Upper lobe of left lung (tissue), 6 donors: ENCODE results near the gene TGM6. TPM values are rescaled to one million over a fixed set of nuclear protein-coding genes. Genes with fewer than 3 reads are reported as not detected.

Experiments used
- ATAC-seq, 2 donors: fragments of 200-7000 bp; cut with Tn5 transposase; one replicate each; pipeline ENCODE4 v1.9.1; 2022; ENCODE audit warnings: mild to moderate bottlenecking in 2 of 2, moderate library complexity in 2 of 2; ENCODE audit not compliant: low FRiP score in 2 of 2
- DNase-seq, 2 donors: peaks; one replicate each; pipeline ENCODE4 v3.0.0-alpha.2; 2019 to 2020
- H3K27ac ChIP-seq, 4 donors: fragments of 200-600 bp; sonication (generic); one replicate each; pipeline ENCODE4 v1.5.1; 2016 to 2019
- H3K27me3 ChIP-seq, 4 donors: fragments of 200-600 bp; sonication (generic); one replicate each; pipeline ENCODE4 v1.5.1; 2017 to 2019
- H3K36me3 ChIP-seq, 4 donors: fragments of 200-600 bp; sonication (generic); one replicate each; pipeline ENCODE4 v1.5.1; 2016 to 2019
- H3K4me1 ChIP-seq, 4 donors: fragments of 200-600 bp; sonication (generic); one replicate each; pipeline ENCODE4 v1.5.1; 2018 to 2019
- H3K4me3 ChIP-seq, 4 donors: fragments of 200-600 bp; sonication (generic); one replicate each; pipeline ENCODE4 v1.5.1; 2017 to 2019; ENCODE audit warnings: mild to moderate bottlenecking in 2 of 4, moderate library complexity in 1 of 4
- H3K9me3 ChIP-seq, 4 donors: fragments of 200-600 bp; sonication (generic); one replicate each; pipeline ENCODE4 v1.5.1; 2018 to 2019
- EP300 ChIP-seq, 4 donors: sonication (generic); formaldehyde crosslinking; IDR thresholded peaks; one replicate each; pipeline ENCODE4 v1.5.1; 2017; ENCODE audit warnings: antibody characterized with exemption in 4 of 4, control low read depth in 2 of 4
- POLR2A ChIP-seq, 4 donors: fragments of 450-650 bp; IDR thresholded peaks; one replicate each; pipeline ENCODE4 v1.5.1; 2016 to 2017; ENCODE audit warnings: antibody characterized with exemption in 4 of 4, mild to moderate bottlenecking in 2 of 4
- POLR2AphosphoS5 ChIP-seq, 2 donors: sonication (generic); formaldehyde crosslinking; IDR thresholded peaks; one replicate each; pipeline ENCODE4 v1.5.1; 2017; ENCODE audit warnings: antibody characterized with exemption in 2 of 2
- WGBS, 2 donors: methylation state at CpG; one replicate each; pipeline ENCODE4 v1.1.5; 2017 to 2018; 5-methylcytosine and 5-hydroxymethylcytosine counted together
- total RNA-seq, 6 donors: library from RNA; depleted of rRNA in 4 of 6; stranded (reverse); fragments of >200 nt in 4 of 6; gene quantifications; one replicate each; pipeline versions ENCODE4 v1.1.0 to v1.2.1, GENCODE V29; 2016 to 2021
- TF ChIP-seq, protein P1 (sequence below), 6 experiments: fragments of 450-650 bp in 4 of 6; fragments of 200-600 bp in 2 of 6; sonication (generic) in 2 of 6; IDR thresholded peaks; one replicate each; pipeline ENCODE4 v1.5.1; 2016 to 2019; ENCODE audit warnings: antibody characterized with exemption in 6 of 6
- donor health status: DM: no; HTN: no; CAD: no; lungs with moderate emphysema.
- donor health status: DM: no; HTN: yes; CAD: no; lungs with severe emphysema.

Gene TGM6
- total RNA-seq, 6 donors from 2014 or later: not detected

DNA sequence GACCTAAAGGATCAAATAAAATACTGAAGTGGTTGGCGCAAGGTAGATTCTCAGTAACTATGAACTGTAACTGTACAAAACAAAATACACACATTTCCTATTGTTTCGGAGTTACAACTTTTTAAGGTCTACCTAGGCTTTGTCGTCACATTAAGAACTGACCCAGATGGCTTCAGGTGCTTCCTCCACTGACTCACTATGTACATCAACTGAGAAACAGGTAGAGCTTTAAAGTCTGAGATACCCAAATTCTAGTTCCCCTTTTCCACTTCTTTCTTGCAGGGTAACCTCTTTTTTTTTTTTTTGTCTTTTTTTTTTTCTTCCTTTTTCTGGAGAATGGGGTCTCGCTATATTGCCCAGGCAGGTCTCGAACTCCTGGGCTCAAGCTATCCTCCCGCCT lies 84.4 kb downstream of the TGM6 start:
- peaks cover 63 to 80% (median 74%) of the 10 kb centered on the region in 4 donors for H3K36me3 ChIP-seq
- no peak overlapping the region for H3K4me3 ChIP-seq

DNA sequence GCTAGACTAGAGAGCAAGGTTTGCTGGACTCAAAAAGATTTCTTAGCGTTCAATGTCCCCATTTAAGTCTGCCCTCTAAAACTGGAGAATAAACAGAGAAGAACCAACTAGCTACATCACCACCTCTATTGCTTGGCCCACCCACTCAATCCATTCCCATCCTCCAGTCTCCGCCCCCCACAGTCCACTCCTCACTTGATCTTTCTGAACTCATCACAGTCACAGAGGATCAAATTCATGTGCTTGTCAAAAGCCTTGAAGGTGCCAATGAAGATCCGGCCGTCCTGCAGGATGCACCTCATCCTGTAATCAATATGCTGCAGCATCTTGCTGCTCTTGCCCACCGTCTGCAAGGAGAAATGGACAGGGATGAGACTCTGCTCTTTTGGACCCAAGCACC lies 86.7 kb downstream of the TGM6 start:
- Histone ChIP-seq H3K36me3 (peaks cover 40 to 57% (median 52%) of the 10 kb centered on the region in 4 donors), H3K9me3 (no peaks in the 10 kb centered on the region), H3K4me1 (peaks cover 13 to 34% (median 19%) of the 10 kb centered on the region in 4 donors), H3K27ac (no peak overlapping the region), H3K27me3 (no peaks in the 10 kb centered on the region), H3K4me3 (no peak overlapping the region)
- WGBS, 2 donors: 92 to 96% methylated on average over 4 to 5 of the region's 5 CpGs
- DNase-seq (no peak), ATAC-seq (no peak)
- TF ChIP-seq POLR2AphosphoS5 (IDR thresholded peaks at IDR 0.05): no peak
- no peak for TF ChIP-seq EP300 (IDR thresholded peaks at IDR 0.05)
- TF ChIP-seq, protein P1, sequence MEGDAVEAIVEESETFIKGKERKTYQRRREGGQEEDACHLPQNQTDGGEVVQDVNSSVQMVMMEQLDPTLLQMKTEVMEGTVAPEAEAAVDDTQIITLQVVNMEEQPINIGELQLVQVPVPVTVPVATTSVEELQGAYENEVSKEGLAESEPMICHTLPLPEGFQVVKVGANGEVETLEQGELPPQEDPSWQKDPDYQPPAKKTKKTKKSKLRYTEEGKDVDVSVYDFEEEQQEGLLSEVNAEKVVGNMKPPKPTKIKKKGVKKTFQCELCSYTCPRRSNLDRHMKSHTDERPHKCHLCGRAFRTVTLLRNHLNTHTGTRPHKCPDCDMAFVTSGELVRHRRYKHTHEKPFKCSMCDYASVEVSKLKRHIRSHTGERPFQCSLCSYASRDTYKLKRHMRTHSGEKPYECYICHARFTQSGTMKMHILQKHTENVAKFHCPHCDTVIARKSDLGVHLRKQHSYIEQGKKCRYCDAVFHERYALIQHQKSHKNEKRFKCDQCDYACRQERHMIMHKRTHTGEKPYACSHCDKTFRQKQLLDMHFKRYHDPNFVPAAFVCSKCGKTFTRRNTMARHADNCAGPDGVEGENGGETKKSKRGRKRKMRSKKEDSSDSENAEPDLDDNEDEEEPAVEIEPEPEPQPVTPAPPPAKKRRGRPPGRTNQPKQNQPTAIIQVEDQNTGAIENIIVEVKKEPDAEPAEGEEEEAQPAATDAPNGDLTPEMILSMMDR (IDR thresholded peaks at IDR 0.05): no peak
- TF ChIP-seq POLR2A (IDR thresholded peaks at IDR 0.05): no peak

More for the DNA sequence above, 84.4 kb downstream of the TGM6 start:
- ATAC-seq (no peak), DNase-seq (no peak)
- TF ChIP-seq EP300 (IDR thresholded peaks at IDR 0.05) (no peak), POLR2A (IDR thresholded peaks at IDR 0.05) (no peak), POLR2AphosphoS5 (IDR thresholded peaks at IDR 0.05) (no peak)
- TF ChIP-seq, protein P1 (IDR thresholded peaks at IDR 0.05): no peak
- Histone ChIP-seq H3K27ac (no peak overlapping the region), H3K9me3 (no peaks in the 10 kb centered on the region), H3K27me3 (no peaks in the 10 kb centered on the region), H3K4me1 (peaks cover 13 to 29% (median 16%) of the 10 kb centered on the region in 4 donors)
- 98% methylated on average over 6 of the region's 6 CpGs for WGBS, 2 donors

DNA sequence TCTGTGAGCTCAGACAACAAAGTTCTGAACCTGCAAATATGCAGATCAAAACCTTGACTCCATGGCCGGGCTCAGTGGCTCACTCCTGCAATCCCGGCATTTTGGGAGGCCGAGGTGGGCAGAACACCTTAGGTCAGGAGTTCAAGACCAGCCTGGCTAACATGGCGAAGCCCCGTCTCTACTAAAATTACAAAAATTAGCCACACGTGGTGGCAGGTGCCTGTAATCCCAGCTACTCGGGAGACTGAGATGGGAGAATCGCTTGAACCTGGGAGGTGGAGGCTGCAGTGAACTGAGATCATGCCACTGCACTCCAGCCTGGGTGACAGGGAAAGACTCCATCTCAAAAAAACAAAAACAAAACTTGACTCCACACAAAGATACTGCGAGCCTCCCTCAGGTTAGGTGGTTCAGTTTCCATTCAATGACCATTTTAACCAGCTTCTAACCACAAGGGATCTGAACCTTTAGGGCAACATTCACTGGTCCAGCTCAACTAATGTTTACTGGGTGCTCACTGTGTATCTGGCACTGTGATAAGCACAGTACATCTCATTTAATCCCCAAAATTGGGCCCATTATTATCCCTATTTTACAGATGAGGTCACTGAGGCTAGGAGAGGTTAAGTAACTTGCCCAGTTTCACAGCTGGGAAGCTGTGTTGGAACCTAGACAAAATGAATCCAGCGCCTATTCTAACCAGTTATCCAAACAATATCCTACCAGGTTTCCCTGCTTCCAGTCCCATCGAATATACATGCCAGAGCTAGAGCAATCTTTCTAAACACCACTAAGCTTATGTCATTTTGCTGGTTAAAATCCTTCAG lies 88.1 kb downstream of the TGM6 start:
- Histone ChIP-seq H3K27me3 (no peaks in the 10 kb centered on the region), H3K36me3 (peaks cover 26 to 43% (median 38%) of the 10 kb centered on the region in 4 donors), H3K4me3 (peak overlapping the region in 2 of 4 donors; percentile 69 to 93), H3K4me1 (peaks cover 13 to 34% (median 19%) of the 10 kb centered on the region in 4 donors), H3K9me3 (no peaks in the 10 kb centered on the region), H3K27ac (peak overlapping the region in 1 of 4 donors; percentile 89)
- DNase-seq (no peak), ATAC-seq (no peak)
- WGBS, 2 donors: 73 to 84% methylated on average over 11 of the region's 11 CpGs
- TF ChIP-seq POLR2A (IDR thresholded peaks at IDR 0.05): no peak
- no peak for TF ChIP-seq POLR2AphosphoS5 (IDR thresholded peaks at IDR 0.05)
- TF ChIP-seq, protein P1 (IDR thresholded peaks at IDR 0.05): no peak
- TF ChIP-seq EP300 (IDR thresholded peaks at IDR 0.05): no peak

DNA sequence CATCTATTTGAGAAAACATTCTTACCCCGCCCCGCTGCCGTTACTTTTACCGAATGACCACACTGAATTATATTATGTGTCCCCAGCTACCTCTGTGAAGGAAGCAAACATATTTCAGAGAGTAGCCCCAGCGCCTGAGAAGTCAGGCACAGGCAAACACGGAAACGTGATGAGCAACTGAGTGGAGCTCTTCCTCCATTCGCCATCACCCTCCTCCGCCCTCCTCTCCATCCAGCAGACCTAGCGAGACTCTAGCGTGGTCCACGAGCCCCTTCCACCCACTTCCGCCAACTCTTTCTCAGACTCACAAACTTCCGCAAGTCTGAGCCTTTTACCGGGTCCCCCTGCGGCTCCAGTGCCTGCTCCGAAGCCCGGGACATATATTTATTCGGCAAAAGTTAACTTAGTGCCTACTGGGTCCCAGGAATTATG lies 89.3 kb downstream of the TGM6 start:
- peak overlapping the region; percentile 87 to 98 (median 92) for H3K27ac ChIP-seq
- DNase-seq (peak in 1 of 2 donors; percentile 44), ATAC-seq (peak; percentile 70 to 83)
- 0 to 1% methylated on average over 14 to 19 of the region's 19 CpGs for WGBS, 2 donors
- peaks cover 13 to 34% (median 19%) of the 10 kb centered on the region in 4 donors for H3K4me1 ChIP-seq
- H3K9me3 ChIP-seq: no peaks in the 10 kb centered on the region
- TF ChIP-seq, protein P1 (IDR thresholded peaks at IDR 0.05): no peak
- no peak for TF ChIP-seq POLR2AphosphoS5 (IDR thresholded peaks at IDR 0.05)
- TF ChIP-seq POLR2A (IDR thresholded peaks at IDR 0.05): no peak
- no peak for TF ChIP-seq EP300 (IDR thresholded peaks at IDR 0.05)
- peak overlapping the region; percentile 56 to 93 (median 76) for H3K4me3 ChIP-seq
- H3K36me3 ChIP-seq: peaks cover 14 to 31% (median 26%) of the 10 kb centered on the region in 4 donors
- no peaks in the 10 kb centered on the region for H3K27me3 ChIP-seq
